NCI-H2196 (cell line): ENCODE data around the gene RPS6KA4.
"Not testable (repeated sequence)": the region's sequence is repeated elsewhere in the genome, so short reads cannot be mapped to it uniquely, and the experiment has no call there.

Experiments used
- DNase-seq: peaks from one replicate; lab custom pipeline; 2025; ENCODE audit not compliant: unreplicated experiment; lab: John Stamatoyannopoulos, UW

Gene RPS6KA4

DNA sequence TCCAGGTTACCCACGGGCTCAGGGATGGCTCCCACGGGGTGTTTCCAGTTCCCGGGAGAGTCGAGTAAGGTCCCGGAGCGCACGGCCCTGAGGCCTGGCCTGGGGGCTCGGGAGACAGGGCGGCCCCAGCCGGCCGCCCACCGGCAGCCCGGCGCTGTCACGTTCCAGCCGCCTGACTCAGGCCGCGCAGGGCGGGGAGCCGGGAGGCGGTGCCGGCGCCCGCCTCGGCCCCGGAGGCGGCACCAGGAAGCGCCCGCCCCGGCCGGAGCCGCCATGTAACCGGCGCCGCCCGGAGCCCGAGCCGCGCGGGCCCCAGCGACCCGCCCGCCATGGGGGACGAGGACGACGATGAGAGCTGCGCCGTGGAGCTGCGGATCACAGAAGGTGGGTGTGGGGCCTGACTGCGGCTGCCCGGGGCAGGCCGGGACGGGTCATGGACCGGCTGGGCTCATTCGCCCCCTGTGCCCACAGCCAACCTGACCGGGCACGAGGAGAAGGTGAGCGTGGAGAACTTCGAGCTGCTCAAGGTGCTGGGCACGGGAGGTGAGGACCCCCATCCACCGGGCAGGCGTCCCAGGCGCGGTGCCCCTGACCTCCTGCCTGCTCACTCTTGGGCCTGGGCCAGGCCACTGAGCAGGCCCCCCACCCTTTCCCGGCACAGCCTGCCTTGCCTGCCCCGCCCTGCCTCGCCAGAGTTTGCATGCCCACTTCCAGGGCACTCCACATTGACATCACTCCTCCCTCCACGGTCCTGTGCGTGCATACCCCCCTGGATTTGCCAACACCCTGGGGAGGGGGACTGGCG, at the start of gene RPS6KA4:
RPS6KA4 (plus strand) TSS at position 256 of the 805 bp plus-strand sequence; CDS start at position 330, 74 bp downstream.
- DNase-seq: peak; percentile 61

DNA sequence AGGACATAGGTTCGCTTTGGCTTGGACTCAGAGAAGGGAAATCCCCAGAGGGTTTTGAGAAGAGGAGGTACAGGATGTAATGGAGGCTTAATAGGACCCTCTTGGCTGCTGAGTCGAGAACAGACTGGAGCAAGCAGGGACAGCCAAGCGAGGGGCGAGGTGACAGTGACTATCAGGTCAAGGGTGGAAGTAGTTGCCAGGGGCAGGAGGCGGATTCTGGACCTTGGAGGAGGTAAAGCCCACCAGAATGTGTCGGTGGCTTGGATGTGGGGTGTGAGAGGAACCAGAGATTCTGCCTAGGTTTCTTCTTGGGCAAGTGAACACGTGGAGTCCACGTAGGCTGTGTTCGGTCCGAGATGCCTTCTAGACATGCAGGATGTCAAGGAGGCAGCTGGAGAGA, 46.0 kb upstream of the RPS6KA4 start:
- no peak for DNase-seq

DNA sequence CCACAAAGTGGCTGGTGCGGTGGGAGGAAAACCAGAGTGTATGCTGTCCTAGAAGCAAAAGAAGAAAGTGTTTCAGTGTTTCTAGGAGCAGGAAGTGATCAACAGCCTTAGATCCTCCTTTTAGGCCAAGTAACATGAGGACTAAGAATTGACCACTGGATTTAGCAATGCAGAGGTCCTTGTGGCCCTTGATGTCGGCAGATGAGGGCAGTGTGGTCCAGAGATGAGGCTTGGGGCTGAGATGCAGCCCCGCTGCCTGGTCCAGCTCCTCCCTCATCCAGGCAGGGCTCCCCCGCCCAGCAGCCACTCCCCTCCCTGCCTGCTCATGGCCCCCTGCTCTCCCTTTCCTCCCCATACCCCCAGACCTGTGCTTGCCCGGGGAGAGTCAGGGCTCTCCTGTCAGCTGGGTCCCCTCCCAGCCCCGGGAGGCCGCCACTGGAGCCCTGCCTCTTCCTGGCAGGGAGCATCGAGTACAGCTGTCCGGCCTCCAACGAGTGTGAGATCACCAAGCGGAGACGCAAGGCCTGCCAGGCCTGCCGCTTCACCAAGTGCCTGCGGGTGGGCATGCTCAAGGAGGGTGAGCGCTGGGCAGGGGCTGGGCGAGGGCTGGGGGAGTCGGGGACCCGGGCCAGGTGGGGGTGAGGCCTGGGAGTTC, 45.3 kb upstream of the RPS6KA4 start:
- peak; percentile 36 for DNase-seq

DNA sequence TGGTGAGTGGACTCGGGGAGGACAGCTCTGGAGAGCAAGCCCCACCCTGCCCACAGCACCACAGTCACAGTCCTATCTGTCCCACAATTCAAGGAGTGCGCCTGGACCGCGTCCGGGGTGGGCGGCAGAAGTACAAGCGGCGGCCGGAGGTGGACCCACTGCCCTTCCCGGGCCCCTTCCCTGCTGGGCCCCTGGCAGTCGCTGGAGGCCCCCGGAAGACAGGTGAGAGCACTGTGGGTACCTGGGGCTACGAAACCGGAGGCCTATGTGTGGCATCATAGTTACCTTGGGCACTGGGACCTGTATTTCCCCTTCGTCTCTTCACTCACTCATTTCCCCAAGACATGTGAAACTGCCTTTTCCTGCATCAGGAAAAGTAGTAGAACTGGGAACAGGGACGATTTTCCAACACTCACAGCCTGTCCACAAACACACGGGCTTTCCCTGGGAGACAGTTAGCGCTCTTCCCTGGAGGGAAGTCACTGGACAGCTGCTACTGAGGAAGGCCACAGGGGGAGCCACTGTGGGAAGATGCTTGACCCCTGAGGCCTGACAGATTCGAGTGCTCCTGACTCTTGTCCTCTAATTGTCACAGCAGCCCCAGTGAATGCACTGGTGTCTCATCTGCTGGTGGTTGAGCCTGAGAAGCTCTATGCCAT, 44.7 kb upstream of the RPS6KA4 start:
- DNase-seq: no peak

DNA sequence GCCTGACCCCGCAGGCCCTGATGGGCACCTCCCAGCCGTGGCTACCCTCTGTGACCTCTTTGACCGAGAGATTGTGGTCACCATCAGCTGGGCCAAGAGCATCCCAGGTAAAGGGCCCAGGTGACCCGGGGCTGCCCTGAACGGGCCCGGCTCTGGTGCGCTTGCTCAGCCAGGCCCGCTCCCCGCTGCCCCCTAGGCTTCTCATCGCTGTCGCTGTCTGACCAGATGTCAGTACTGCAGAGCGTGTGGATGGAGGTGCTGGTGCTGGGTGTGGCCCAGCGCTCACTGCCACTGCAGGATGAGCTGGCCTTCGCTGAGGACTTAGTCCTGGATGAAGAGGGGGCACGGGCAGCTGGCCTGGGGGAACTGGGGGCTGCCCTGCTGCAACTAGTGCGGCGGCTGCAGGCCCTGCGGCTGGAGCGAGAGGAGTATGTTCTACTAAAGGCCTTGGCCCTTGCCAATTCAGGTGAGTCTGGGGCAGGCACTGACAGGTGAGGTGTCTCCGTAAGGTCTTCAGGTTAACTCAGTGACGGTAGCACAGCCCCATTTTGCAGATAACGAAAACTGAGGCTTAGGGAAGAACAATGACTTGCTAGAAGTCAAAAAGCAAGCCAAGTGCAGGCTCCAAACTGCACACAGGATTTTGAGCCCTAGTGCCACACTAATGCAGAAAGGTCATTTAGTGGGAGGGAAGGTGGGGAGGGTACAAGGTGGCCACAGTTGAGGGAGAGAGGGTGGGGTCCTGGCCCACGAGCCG, 44.0 kb upstream of the RPS6KA4 start:
- DNase-seq: no peak

DNA sequence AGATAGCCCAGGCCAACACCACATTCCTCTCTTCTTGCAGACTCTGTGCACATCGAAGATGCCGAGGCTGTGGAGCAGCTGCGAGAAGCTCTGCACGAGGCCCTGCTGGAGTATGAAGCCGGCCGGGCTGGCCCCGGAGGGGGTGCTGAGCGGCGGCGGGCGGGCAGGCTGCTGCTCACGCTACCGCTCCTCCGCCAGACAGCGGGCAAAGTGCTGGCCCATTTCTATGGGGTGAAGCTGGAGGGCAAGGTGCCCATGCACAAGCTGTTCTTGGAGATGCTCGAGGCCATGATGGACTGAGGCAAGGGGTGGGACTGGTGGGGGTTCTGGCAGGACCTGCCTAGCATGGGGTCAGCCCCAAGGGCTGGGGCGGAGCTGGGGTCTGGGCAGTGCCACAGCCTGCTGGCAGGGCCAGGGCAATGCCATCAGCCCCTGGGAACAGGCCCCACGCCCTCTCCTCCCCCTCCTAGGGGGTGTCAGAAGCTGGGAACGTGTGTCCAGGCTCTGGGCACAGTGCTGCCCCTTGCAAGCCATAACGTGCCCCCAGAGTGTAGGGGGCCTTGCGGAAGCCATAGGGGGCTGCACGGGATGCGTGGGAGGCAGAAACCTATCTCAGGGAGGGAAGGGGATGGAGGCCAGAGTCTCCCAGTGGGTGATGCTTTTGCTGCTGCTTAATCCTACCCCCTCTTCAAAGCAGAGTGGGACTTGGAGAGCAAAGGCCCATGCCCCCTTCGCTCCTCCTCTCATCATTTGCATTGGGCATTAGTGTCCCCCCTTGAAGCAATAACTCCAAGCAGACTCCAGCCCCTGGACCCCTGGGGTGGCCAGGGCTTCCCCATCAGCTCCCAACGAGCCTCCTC, 43.1 kb upstream of the RPS6KA4 start:
- not testable (repeated sequence) for DNase-seq

DNA sequence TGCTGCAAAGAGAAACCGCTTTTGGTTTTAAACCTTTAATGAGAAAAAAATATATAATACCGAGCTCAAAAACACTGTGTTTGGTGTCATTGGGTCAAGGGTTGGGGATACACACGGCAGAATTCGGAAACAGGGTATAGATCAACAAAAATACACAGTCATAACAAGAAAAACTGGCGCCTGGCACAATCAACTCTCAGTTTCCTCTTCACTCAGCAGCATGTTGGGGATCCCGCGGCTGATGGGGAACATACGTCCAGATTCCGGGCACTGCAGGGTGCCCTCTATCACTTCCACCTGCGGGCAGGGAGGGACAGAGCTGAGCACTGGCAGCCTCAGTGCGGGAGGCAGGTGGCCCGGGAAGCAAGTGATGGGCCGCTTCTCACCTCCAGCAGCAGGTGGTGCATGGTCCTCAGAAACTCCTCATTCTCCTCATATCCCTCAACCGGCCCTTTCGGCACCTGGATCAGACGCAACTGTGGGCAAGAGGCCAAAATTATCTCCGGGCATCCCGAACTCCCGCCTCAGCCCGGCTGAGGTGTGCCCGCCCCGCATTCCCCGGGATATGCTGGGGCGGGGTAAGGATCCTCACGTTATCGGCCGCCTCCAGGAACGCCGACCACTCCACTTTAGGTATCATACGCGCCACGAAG, 42.2 kb upstream of the RPS6KA4 start:
- DNase-seq: peak; percentile 74

DNA sequence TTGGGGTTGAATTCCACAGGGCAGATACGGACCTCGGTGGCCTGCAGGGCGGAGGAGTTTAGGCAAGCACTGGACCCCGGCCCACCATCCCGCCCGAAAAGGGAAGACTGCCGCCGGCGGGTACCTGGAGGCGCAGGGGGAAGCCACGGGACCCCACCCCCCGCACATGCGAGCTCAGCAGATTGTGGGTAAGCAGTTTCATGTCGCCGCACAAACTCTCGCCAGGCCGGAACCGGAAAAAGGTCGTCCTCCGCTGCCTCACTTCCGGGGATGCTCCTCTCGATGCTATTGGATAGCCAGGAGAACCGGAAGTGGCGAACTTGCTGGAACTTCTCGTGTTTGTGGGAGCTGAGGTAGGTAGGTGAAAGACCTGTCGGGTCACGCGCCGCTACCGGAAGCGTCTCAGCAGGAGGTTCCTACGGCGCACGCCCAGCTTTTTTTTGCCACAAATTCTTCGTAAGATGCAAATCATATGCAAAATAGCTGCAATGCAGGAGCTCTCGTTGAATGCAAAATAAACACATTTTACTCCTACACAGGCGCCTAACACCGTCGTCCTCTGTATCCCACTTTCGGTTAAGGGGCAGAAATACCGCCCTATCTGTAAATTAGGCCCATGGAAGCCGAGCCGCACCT, 41.5 kb upstream of the RPS6KA4 start, which contains the start of gene TRMT112:
TRMT112 (minus strand) TSS at position 235 of the 636 bp plus-strand sequence; CDS start at position 202, 33 bp downstream.
- DNase-seq: peak; percentile 96

DNA sequence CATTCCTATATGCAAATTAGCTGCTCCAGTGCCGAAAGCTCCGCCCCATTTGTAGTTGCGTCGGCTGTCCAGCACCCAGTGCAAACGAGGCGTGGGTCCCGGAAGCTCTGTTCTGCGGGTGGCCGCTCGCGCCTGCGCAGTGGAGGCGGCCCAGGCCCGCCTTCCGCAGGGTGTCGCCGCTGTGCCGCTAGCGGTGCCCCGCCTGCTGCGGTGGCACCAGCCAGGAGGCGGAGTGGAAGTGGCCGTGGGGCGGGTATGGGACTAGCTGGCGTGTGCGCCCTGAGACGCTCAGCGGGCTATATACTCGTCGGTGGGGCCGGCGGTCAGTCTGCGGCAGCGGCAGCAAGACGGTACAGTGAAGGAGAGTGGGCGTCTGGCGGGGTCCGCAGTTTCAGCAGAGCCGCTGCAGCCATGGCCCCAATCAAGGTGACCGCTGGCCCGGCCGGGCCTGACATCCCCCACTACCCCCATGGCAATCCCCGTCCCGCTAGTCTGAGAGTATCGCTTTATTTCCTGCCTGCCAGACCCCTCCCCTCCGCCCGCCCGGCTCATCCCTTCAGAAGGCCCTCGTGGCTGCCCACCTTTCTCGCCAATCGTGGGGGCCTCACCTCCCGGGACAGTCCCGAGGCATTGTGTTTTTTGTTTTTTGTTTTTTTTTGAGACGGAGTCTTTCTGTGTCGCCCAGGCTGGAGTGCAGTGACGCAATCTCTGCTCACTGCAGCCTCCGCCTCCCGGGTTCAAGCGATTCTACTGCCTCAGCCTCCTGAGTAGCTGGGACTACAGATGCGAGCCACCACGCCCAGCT, 40.8 kb upstream of the RPS6KA4 start, which contains the start of gene PRDX5:
PRDX5 (plus strand) TSS at position 161 of the 805 bp plus-strand sequence; CDS start at position 256, 95 bp downstream.
- peak; percentile 94 for DNase-seq

DNA sequence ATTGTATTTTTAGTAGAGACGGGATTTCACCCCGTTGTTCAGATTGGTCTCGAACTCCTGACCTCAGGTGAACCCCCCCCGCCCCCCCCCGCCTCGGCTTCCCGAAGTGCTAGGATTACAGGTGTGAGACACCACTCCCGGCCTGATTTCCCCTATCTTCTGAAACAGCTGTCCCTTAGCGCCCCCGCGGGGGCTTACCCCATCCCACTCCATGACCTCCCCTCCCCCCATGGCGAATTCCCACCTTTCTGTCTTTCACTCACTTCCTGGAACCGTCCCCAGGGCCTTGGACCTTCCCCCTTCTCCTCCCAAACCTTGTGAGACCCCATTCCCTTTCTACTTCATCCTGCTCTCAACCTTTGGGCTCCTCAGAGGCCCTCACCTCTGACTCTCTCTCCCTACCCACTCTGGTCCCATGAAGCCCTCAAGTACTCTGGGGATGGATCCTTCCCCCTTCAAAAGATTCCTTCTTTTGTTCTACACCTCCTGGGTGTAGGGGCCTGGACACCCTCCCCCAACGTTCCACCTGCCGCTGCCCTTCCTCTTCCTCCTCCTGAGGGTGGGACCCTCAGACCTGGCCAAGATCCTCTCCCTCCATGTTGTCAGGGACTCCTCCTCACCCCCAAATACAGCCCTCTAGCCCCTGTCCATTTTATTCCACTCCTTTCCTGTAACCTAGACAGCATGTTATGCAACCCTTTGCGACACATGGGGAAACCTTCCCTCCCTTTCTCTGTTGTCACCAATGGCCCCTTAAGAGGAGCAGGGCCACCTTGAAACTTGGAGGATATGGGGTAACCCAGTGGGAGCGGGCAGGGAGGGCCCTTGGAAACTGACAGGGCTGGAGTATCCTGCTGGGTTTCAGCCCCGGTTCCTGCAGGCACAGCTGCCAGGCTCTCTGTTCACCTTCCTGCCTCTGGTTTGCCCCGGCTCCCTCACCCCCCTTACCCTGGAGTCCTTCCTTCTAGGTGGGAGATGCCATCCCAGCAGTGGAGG, 39.9 kb upstream of the RPS6KA4 start:
- DNase-seq: no peak

DNA sequence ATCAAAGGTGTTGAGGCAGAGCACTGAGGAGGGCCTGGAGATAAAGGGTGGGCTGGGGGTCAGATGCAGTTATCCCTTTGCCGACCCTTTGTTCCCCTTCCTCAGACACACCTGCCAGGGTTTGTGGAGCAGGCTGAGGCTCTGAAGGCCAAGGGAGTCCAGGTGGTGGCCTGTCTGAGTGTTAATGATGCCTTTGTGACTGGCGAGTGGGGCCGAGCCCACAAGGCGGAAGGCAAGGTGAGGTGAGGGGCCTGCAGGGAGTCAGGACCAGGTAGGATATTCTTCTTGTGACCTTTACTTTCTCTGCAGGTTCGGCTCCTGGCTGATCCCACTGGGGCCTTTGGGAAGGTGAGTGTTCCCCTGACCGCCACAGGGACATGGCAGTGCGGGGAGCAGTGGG, 38.4 kb upstream of the RPS6KA4 start:
- no peak for DNase-seq

DNA sequence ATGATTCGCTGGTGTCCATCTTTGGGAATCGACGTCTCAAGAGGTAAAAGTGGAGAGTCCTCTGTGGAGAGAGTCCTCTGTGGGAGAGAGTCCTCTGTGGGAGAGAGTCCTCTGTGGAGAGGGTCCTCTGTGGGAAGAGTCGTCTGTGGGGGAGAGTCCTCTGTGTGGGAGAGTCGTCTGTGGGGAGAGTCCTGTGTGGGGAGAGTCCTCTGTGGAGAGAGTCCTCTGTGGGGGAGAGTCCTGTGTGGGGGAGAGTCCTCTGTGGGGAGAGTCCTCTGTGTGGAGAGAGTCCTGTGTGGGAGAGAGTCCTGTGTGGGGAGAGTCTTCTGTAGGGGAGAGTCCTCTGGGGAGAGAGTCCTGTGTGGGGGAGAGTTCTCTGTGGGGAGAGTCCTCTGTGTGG, 37.9 kb upstream of the RPS6KA4 start:
- no peak for DNase-seq

DNA sequence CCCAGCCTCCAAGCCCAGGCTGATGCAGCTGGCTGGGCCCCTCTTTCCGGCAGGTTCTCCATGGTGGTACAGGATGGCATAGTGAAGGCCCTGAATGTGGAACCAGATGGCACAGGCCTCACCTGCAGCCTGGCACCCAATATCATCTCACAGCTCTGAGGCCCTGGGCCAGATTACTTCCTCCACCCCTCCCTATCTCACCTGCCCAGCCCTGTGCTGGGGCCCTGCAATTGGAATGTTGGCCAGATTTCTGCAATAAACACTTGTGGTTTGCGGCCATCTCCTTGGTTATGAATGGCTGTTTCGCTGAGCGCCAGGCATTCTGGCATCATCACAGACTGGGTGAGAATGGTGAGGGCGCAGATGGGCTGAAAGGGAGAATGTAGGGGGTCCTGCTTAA, 37.4 kb upstream of the RPS6KA4 start:
- peak; percentile 79 for DNase-seq

DNA sequence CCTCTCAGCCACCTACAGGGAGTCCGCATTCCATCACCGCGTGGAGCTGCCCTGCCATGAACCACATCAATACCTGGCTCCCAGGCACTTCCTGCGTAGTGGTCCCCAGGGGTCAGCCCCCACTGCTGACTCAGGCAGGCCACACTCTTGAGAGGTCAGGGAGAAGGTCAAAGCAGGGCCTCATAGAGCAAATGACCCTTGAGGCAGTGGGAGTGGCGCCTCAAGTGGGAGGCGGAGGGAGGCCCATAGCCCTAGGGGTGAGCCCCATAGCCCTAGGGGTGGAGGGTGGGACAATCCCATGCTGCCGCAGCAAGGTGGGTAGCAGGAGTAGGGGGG, 36.1 kb upstream of the RPS6KA4 start:
- DNase-seq: no peak

DNA sequence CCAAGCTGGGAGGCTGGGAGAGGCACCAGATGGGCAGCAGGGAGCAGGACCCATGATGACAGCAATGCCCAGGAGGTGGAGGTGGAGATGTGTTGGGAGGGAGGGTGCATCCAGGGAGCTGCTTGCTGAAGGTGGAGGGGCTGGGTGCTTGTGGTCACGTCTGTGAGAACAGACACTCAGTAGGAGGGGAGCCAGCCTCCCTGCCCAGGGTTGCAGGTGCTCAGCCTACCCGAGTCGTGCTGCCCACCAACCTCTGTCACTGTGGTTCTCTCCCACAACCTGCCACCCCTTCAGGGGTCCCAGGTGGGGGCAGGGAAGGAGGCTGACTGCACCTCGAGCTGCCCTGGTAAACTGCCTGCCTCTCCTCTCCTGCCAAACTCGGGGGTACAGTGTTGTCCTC, 35.6 kb upstream of the RPS6KA4 start:
- no peak for DNase-seq

DNA sequence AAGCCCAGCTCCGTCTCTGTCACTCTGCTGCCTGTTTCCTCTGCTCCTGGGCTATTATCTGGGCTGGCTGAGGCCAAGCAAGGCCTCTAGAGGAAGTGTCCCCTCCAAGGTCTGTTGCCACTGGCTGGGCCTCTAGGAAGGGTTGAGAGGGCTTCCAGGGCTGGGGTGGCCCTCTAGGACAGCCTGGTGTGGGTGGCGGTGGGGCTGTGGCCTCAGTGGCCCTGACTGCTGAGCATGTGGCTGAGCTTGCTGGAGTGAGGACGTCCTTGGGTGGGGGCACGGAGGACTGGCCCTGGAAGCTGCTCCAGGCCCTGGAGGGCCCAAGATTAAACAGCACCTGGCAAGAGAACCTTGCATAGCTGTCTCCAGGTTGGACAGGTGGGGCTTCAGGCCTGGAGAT, 35.0 kb upstream of the RPS6KA4 start:
- DNase-seq: not testable (repeated sequence)
